HL-60 (cell line): ENCODE results near the gene RBFOX2.

Source experiments
- DNase-seq, 2 experiments: peaks; one replicate each; pipeline ENCODE4 v3.0.0-alpha.2; 2010 to 2020; ENCODE audit warnings: low read depth in 1 of 2, low spot score in 1 of 2
- H3K27ac ChIP-seq: fragments of 250-450 bp; sonication (Bioruptor Pico); replicated peaks from 2 replicates; pipeline ENCODE4 v1.5.1; 2020; ENCODE audit warnings: mild to moderate bottlenecking, moderate library complexity
- H3K27me3 ChIP-seq: fragments of 250-450 bp; sonication (Bioruptor Pico); 2 replicates; pipeline ENCODE4 v1.5.1; 2021; ENCODE audit warnings: mild to moderate bottlenecking, moderate library complexity; ENCODE audit not compliant: insufficient read depth, poor library complexity, severe bottlenecking
- H3K4me3 ChIP-seq: replicated peaks from 2 replicates; pipeline ENCODE4 v1.5.1; 2011; ENCODE audit warnings: mild to moderate bottlenecking, control low read depth, low read length; ENCODE audit not compliant: insufficient read depth
- CTCF ChIP-seq: IDR thresholded peaks from one replicate; pipeline ENCODE4 v1.5.1; 2011; ENCODE audit warnings: low read length, control low read depth, inconsistent platforms; ENCODE audit not compliant: insufficient read depth
- GABPA ChIP-seq: IDR thresholded peaks from 2 replicates; pipeline ENCODE4 v1.6.1; 2012; ENCODE audit warnings: low read depth
- POLR2AphosphoS5 ChIP-seq: IDR thresholded peaks from 2 replicates; pipeline ENCODE4 v1.6.1; 2012; ENCODE audit warnings: low read depth
- REST ChIP-seq: IDR thresholded peaks from 2 replicates; pipeline ENCODE4 v1.6.1; 2012; ENCODE audit warnings: low read depth; ENCODE audit not compliant: insufficient replicate concordance
- SPI1 ChIP-seq: IDR thresholded peaks from 2 replicates; pipeline ENCODE4 v1.6.1; 2012; ENCODE audit warnings: low read depth, mild to moderate bottlenecking, borderline replicate concordance

Gene RBFOX2

GRCh38 chr22:35844886-35845285, 183.7 kb downstream of the RBFOX2 start:
- Histone ChIP-seq H3K27ac (no peak overlapping the region), H3K27me3 (peaks cover 11% of the 10 kb centered on the region), H3K4me3 (no peak overlapping the region)
- TF ChIP-seq POLR2AphosphoS5 (no peak), REST (no peak), GABPA (no peak), SPI1 (no peak), CTCF (no peak)
- no peak for DNase-seq

- peaks cover 17% of the 10 kb centered on the region for H3K27me3 ChIP-seq
- H3K4me3 ChIP-seq: no peak overlapping the region
- TF ChIP-seq SPI1 (no peak), CTCF (no peak), REST (no peak), POLR2AphosphoS5 (no peak), GABPA (no peak)
- H3K27ac ChIP-seq: no peak overlapping the region
- peak in 1 of 2 experiments; percentile 14 for DNase-seq
Measured at GRCh38 chr22:35842954-35843353, 185.7 kb downstream of the RBFOX2 start.

- Histone ChIP-seq H3K27me3 (peaks cover 17% of the 10 kb centered on the region), H3K27ac (no peak overlapping the region), H3K4me3 (no peak overlapping the region)
- DNase-seq: no peak
- TF ChIP-seq REST (no peak), CTCF (no peak), POLR2AphosphoS5 (no peak), GABPA (no peak), SPI1 (no peak)
Measured at GRCh38 chr22:35842519-35842913, 186.1 kb downstream of the RBFOX2 start.
